Hepatocyte (in vitro differentiated cells): Measurements from ENCODE around the gene SLC9A8.

ENCODE experiments used
- EZH2 ChIP-seq: fragments of 200-600 bp; sonication (generic); IDR thresholded peaks from 2 replicates; pipeline ENCODE4 v1.6.1; 2016; ENCODE audit warnings: antibody characterized with exemption, mild to moderate bottlenecking, borderline replicate concordance
- EZH2phosphoT487 ChIP-seq: fragments of 200-600 bp; sonication (generic); IDR thresholded peaks from one replicate; pipeline ENCODE4 v1.6.1; 2018; ENCODE audit warnings: antibody characterized with exemption, mild to moderate bottlenecking, low read depth, moderate library complexity; ENCODE audit not compliant: unreplicated experiment, severe bottlenecking
- TF ChIP-seq, protein P1 (sequence below): fragments of 200-600 bp; sonication (generic); IDR thresholded peaks from 2 replicates; pipeline ENCODE4 v1.5.1; 2016; ENCODE audit warnings: antibody characterized with exemption, mild to moderate bottlenecking; ENCODE audit not compliant: poor library complexity

DNA sequence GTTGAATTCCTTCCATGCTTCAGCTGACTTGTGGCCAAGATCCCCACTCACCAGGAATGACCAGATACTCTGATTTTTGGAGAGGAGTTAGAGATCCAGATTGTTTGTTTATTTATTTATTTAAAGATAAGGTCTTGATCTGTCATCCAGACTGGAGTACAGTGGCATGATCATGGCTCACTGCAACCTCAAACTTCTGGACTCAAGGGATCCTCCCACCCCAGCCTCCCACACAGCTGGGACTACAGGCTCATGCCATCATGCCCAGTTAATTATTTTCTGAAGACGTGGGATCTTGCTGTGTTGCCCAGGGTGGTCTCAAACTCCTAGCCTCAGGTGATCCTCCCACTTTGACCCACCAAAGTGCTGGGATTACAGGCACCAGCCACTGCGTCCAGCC, 106.8 kb downstream of the SLC9A8 start:
- TF ChIP-seq, protein P1, sequence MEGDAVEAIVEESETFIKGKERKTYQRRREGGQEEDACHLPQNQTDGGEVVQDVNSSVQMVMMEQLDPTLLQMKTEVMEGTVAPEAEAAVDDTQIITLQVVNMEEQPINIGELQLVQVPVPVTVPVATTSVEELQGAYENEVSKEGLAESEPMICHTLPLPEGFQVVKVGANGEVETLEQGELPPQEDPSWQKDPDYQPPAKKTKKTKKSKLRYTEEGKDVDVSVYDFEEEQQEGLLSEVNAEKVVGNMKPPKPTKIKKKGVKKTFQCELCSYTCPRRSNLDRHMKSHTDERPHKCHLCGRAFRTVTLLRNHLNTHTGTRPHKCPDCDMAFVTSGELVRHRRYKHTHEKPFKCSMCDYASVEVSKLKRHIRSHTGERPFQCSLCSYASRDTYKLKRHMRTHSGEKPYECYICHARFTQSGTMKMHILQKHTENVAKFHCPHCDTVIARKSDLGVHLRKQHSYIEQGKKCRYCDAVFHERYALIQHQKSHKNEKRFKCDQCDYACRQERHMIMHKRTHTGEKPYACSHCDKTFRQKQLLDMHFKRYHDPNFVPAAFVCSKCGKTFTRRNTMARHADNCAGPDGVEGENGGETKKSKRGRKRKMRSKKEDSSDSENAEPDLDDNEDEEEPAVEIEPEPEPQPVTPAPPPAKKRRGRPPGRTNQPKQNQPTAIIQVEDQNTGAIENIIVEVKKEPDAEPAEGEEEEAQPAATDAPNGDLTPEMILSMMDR: no peak
- TF ChIP-seq EZH2 (no peak), EZH2phosphoT487 (no peak)
